Hematopoietic multipotent progenitor cell treated with erythropoietin and hydrocortisone succinate and interleukin-3 and kit ligand, for 15 days (in vitro differentiated cells): ENCODE data around the gene SCAF4.
A peak's percentile ranks its signal among the peaks of the same experiment; 100 is the strongest.
"Not testable (repeated sequence)": the region's sequence is repeated elsewhere in the genome, so short reads cannot be mapped to it uniquely, and the experiment has no call there.

Source experiments
- DNase-seq: peaks from one replicate; pipeline ENCODE4 v3.0.0-alpha.2; 2015; ENCODE audit warnings: low spot score

Gene SCAF4, protein sequence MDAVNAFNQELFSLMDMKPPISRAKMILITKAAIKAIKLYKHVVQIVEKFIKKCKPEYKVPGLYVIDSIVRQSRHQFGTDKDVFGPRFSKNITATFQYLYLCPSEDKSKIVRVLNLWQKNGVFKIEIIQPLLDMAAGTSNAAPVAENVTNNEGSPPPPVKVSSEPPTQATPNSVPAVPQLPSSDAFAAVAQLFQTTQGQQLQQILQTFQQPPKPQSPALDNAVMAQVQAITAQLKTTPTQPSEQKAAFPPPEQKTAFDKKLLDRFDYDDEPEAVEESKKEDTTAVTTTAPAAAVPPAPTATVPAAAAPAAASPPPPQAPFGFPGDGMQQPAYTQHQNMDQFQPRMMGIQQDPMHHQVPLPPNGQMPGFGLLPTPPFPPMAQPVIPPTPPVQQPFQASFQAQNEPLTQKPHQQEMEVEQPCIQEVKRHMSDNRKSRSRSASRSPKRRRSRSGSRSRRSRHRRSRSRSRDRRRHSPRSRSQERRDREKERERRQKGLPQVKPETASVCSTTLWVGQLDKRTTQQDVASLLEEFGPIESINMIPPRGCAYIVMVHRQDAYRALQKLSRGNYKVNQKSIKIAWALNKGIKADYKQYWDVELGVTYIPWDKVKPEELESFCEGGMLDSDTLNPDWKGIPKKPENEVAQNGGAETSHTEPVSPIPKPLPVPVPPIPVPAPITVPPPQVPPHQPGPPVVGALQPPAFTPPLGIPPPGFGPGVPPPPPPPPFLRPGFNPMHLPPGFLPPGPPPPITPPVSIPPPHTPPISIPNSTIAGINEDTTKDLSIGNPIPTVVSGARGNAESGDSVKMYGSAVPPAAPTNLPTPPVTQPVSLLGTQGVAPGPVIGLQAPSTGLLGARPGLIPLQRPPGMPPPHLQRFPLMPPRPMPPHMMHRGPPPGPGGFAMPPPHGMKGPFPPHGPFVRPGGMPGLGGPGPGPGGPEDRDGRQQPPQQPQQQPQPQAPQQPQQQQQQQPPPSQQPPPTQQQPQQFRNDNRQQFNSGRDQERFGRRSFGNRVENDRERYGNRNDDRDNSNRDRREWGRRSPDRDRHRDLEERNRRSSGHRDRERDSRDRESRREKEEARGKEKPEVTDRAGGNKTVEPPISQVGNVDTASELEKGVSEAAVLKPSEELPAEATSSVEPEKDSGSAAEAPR

DNA sequence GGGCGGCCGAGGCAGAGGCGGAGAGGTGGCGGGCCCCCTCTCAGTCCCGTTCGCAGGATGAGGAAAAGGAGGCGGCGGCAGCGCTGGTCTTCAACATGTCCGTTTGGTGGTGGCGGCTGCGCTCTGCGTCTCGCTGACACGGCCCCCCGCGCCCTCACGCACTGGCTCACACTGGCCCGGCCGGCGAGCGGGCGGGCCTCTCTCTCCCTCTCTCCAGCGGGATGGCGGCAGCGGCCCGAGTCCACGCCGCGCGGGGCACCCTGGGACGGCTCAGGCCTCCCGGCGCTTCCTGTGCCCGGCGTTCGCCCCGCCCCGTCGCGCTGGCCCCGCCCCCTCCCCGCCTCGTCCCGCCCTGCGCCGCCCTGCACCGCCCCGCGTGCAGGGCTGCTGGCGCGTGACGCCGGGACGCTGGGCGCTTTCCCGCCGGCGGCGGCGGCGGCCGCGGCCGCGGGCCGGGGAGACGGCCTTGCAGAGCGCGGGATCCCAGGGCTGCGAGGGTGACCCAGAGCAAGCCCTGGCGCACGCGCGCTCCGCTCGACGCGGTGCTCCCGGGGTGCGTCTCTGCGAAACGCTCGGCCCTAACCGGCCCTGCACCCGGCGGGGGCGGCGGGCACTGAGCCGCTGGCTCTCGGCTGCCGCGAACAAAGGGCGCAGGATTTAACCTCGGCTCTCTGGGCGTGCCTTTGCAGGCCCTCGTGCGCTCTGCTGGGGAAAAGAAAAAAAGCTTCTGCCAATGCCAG is at the start of gene SCAF4:
Gene SCAF4 (minus strand): TSS at position 262 of the 740 bp plus-strand sequence. CDS start 426 bp downstream, outside the sequence.
- DNase-seq = peak; percentile 91

DNA sequence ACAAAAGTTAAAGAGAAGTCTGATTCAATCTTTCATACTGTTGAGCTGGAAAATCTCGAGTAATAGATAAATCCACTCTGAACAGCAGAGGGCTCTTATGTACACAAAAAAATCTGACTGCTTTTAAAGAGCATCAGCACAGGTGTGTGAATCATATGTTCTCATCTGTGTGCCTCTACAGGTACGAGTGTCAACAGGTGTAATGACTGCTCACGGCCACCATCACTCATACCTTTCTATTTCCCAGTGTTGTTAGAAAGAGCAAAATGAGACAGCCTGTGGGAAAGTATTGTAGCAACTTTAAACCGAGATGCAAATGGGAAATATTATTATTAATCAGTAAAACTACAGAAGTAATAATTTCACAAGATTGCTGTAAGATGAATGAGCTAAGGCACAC is 49.0 kb upstream of the SCAF4 start:
- no peak for DNase-seq

DNA sequence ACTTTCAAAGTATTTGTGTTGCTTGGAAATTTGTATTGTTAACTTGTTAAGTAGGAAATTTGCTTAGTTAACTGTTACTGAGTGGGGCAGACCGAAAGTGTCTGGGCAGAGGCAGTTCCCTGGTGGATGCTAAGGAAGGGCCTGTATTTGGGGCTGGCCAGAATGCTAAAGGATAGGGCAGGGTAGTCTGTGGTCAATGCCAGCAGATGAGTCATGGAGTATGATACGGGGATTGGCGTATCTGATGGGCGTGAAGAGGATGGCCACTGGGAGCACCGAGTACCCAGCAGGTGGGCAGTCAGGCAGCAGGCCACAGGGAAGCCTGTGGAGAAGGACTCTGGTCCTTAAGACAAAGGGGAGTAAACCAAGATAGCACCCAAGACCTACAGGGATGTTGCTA is 46.6 kb upstream of the SCAF4 start:
- DNase-seq = no peak

DNA sequence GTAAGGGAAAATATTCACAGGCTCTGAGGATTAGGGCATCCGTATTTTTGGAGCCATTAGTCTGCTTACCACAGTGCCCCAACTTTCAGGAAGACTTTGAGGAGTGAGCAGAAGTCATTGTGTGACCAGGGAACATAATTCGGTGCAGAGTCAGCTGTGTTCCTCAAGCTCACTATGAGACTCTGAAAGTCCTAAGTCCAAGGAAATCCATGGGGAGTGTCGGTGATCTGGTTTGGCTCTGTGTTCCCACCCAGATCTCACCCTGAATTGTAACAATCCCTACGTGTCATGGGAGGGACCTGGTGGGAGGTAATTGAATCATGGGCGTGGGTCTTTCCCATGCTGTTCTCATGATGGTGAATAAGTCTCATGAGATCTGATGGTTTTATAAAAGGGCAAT is 45.9 kb upstream of the SCAF4 start:
- no peak for DNase-seq

DNA sequence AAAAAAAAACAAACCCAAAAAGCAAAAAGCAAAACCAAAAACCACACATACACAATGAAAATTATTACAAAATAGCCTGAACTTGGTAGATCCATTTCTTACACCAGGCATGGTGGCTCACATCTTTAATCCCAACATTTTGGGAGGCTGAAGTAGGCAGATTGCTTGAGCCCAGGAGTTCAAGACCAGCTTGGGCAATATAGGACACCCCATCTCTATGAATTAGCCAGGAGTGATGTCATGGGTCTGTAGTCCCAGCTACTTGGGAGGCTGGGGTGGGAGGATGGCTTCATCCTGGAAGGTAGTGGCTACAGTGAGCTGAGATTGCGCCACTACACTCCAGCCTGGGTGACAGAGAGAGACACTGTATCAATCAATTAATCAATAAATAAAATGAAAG is 42.1 kb upstream of the SCAF4 start:
- no peak for DNase-seq

DNA sequence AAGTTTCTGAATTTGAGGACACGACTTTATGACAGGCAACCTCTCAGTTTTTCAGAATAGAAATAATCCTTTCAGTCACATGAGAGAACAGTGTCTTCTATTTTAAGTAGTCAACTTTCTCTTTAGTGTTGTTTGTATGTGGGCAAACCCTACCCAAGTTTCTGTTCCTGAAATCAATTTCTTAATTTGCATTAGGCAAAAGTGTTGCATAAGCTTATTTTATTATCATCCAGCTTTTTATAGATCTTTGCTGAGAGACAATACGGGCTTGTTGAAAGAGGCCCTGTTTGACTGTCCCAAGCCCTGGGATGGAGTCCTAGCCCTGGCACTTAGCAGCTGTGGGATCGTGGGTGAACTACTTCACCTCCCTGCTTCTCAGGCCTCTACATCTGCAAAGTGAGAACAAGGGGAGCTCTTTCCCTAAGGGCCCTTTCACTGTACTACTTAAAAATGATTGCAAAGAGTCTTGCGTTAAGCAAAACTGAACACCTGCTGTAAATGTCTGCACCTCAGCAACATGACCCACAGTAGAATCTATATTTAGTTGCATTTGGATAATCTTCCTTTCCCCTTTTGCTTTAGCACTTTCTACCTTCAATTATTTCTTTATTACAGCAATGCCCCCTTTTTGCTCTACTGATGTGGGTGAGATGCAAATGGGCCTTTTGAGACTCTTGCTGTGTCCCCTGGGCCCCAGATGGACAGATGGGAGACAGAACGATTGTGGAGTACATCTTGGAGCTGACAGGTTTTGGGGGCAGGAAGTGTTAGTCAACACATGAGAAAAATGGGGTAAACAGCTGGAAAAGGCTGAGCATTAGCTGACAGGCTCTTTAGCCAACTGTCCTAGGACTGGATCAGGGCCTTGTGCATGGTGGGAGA is 41.0 kb upstream of the SCAF4 start:
- no peak for DNase-seq

DNA sequence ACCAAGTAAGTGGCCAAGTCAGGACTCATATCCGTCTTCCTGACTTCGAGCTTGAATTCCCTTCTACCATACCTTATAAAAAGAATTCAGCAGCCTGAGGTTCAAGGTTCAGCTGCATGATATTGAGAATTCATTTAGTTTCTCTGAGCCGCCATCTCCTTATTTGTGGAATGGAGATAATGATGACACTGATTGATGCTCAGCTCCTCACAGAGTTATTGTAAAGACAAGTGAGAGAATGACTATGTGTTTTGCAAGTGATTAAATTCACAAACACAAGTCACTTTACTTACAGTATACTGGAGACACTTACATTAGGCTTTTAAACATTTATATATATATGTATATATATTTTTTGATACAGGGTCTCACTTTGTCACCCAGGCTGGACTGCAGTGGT is 39.8 kb upstream of the SCAF4 start:
- DNase-seq = no peak

DNA sequence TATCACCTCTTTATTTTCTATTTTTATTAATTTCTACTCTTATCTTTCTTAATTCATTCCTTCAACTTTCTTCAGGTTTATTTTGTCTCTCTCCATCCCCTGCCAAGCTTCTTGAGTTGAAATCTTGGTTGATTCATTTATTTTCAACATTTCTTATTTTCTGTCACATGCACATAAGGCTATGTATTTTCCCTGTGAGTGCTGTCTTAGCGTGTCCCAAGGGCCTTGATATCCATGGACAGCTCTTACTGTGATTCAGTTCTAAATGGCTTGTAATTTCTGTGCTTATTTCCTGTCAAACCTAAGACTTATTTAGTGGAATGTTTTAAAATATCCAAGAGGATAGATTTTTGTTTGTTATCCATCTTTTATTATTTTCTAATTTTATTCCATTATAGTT is 36.8 kb upstream of the SCAF4 start:
- no peak for DNase-seq

DNA sequence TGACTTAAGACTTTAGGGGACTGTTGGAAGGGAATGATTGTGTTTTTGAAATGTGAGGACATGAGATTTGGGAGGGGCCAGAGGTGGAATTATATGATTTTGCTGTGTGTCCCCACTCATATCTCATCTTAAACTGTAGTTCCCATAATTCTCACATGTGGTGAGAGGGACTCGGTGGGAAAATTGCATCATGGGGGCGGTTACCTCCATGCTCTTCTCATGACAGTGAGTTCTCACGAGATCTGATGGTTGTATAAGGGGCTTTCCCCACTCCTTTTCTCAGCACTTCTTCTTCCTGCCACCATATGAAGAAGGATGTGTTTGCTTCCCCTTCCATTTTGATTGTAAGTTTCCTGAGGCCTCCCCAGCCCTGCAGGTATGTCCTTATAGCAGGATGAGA is 35.0 kb upstream of the SCAF4 start:
- no peak for DNase-seq

DNA sequence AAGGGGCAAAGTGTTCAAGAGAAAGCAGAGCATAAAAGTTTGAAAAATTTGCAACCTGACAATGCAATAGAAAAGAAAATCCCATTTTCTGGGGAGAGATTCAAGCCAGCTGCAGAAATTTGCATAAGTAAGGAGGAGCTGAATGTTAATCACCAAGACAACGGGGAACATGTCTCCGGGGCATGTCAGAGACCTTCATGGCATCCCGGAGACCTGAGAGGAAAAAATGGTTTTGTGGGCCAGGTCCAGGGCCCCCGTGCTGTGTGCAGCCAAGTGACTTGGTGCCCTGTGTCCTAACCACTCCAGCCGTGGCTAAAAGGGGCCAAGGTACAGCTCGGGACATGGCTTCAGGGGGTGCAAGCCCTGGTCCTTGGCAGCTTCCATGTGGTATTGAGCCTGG is 33.9 kb upstream of the SCAF4 start:
- DNase-seq = not testable (repeated sequence)

DNA sequence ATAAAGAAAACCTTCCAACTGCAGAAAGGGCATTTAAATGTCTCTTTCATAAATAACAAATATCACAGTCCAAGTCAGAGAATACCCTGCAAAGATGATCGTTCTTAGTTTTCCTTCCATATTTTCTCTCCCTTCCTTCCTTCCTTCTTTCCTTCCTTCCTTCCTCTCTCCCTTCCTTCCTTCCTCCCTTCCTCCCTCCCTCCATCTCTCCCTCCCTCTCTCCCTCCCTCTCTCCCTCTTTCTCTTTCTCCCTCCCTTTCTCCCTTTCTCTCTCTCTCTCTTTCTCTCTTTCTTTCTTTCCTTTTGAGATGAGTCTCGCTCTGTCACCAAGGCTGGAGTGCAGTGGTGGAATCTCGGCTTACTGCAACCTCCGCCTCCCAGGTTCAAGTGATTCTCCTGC is 29.0 kb upstream of the SCAF4 start:
- no peak for DNase-seq

DNA sequence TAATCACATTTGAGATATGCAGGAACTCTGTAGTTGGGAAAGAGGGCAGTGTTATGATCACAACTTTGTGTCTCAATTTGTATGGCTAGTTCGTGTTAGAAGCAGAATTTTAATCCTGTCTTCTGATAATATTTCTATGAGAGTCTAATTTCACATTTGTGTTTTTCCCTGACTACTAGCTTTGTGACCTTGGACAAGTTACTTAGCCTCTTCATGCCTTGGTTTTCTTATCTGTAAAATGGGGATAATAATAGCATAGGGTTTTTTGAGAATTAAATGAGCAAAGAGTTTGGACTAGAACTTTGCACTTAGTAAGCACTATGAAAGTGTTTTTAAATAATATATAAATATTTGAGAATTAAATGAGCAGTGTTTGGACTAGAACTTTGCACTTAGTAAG is 24.9 kb upstream of the SCAF4 start:
- DNase-seq = no peak

DNA sequence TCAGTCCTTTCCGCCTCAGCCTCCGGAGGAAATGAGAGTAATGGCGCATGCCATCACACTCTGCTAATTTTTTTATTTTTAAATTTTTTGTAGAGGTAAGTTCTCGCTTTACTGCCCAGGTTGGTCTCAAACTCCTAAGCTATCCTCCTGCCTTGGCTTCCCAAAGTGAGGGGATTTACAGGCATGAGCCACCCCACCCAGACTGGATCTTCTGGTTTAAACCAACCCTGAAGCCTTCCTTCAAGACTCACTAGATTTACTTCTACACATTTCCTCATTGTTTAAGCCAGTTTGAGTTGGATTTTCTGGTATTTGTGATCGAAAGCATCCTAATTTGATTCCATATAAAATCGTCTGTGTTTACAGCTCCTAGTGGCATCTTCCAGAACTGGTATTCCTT is 23.1 kb upstream of the SCAF4 start:
- DNase-seq = no peak

DNA sequence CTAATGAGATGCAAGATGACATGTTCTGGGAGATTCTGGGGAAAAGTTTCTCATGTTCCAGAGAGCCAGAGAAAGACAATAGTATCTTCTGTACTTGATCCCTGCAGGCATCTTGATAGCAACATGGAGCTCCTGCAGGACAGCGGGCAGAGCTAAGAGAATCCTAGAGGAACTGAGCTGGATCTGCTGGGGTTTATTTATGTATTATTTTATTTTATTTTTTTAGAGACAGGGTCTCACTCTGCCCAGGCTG is 22.7 kb upstream of the SCAF4 start:
- DNase-seq = no peak

DNA sequence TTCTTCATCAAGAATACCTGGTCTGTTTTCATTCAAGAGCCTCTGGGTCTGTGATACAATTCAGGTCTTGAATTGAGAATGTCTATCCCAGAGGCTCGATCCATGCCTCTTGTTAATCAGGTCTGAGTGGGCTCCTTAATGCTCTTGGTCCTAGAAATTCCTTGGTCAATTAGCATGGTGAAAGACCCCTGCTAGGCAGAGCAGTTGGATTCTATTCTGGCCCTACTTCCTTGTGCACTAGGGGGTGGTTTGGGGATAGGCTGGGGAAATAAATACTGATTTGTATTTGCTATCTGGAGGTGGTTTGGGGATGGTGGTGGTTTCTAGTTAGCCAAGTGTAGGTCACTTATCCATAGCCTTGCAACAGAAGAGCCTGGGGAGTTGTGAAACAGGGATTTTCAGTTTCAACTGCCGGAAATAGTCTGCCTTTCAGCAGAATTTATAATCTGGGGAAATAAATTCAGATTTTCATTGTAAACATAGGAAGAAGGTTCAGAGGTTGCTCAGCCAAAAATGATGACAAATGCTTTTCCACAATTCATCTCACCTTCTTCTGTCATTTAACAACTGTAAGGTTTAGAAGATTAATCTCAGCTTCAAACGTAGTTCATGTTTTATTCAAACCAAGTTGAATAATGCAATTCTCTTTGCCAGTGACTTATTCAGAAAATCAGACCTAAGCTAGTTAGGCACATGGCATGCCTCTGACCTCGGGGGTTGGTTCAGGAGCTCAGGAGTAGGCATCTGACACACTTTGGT is 22.2 kb upstream of the SCAF4 start:
- no peak for DNase-seq

DNA sequence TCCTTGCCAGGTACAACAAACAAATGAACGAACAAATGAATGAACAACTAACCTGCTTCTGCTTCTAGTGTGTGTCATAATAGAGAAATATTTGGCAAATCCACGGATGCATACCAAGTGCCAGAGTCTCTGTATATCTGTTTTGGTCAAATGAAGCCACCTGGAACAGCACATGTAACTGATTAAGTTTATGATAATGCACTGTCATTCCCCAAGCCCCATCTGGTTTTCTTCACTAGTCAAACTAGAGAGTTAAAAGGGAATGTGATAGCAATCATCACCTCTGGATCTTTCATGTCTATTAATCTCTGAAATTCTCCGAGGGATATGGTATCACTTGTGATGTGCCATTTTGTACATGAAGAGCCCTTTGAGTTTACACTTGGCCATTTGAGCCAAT is 21.0 kb upstream of the SCAF4 start:
- no peak for DNase-seq

DNA sequence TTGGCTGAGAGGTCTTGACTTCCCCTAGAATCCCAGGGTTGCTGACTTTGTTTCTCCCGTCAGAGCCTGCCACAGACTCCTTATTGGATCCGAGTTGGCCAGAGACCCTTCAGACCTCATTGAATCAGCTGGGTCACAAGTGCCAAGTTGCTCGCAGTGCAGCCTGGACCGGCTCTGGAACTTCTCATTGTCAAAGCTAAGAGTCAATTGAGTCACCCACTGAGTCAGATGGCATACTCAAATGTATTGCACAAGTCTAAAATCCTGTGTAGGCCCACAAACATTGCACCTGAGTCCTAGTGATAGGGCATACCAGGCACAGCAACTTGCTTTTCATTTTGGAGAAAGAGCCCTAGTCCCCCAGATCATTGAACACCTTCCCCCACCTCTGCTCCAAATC is 20.4 kb upstream of the SCAF4 start:
- no peak for DNase-seq

DNA sequence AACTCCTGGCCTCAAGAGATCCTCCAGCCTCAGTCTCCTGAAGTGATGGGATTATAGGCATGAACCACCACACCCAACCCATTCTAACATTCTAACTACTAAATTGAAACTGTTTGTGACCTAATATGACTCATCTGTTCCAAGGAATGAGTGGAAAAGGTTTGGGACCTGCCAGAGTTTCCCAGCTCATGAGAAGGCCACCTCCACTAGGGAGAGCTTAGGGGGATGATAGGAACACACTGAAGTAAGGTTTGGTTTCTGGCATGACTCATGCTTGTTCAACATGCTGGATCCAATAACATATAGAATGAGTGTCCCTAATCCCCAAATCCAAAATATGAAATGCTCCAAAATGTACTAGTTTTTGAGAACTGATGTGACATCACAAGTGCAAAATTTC is 18.9 kb upstream of the SCAF4 start:
- no peak for DNase-seq

DNA sequence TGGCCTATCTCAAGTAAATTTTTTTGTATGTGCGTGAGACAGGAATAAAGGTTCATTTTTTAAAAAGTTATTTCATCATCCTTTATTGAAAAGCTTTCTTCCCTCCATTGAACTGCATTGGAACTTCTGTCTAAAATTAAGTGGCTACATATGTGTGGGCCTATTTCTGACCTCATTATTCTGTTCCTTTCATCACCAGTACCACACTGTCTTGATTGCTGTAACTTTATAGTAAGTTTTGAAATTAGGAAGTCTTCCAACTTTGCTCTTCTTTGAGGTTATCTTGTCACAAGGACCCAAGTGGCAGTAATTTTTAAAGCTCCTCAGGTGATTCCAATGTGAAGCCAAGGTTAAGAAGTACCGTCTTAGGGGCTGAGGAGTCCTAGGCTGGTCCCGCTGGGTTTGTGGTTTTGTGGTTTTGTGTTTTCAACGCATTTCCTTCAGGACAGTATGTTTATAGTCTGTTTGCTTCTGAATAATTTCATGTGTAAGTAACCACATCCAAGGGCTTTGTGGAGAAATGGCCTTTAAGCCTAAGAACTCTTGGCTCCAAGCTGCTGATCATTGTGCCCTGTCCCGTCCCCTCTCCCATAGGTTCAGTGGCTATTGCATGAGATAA is 12.4 kb upstream of the SCAF4 start:
- no peak for DNase-seq

DNA sequence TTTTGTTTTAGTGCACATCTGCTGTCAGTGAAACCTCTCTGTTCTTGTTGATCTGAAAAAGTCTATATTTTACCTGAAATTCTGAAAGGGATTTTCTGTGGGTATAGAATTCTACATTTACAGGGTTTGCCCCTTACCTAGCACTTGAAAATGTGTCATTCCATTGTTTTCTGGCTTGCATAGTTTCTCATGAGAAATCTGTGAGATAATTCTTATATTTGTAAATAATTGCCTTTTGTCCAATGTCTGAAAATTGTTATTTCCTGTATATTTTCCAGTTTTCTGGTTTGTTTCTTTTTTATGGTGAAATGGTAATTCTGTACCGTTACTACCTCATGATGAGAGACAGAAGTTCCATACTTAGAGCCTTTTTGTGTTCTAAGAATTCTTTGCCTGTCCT is 11.8 kb upstream of the SCAF4 start:
- DNase-seq = no peak
